SU-DHL-6 (cell line): ENCODE data around the gene PAIP2.

Source experiments
- H2AFZ ChIP-seq: fragments of 200-600 bp; sonication (generic); 2 replicates; pipeline ENCODE4 v1.6.1; 2014; ENCODE audit warnings: low read depth, mild to moderate bottlenecking, moderate library complexity, mixed read lengths, antibody characterized with exemption, low read length; ENCODE audit not compliant: severe bottlenecking
- H3F3A ChIP-seq: fragments of 200-600 bp; shearing (Covaris generic); 2 replicates; pipeline ENCODE4 v1.6.0; 2016; ENCODE audit warnings: antibody characterized with exemption, mild to moderate bottlenecking; ENCODE audit not compliant: insufficient read depth
- H3K27ac ChIP-seq: fragments of 200-600 bp; sonication (generic); 2 replicates; pipeline ENCODE4 v1.5.1; 2016; ENCODE audit warnings: low read depth, mild to moderate bottlenecking, low read length, moderate library complexity, mixed read lengths
- H3K27me3 ChIP-seq: fragments of 200-600 bp; sonication (generic), shearing (Covaris generic); 2 replicates; pipeline ENCODE4 v1.6.0; 2014; ENCODE audit warnings: mild to moderate bottlenecking, low read length
- H3K36me3 ChIP-seq: fragments of 200-600 bp; sonication (generic); 2 replicates; pipeline ENCODE4 v1.6.1; 2014; ENCODE audit warnings: mild to moderate bottlenecking, low read length, mixed read lengths
- H3K4me2 ChIP-seq: fragments of 300-600, 200-600 bp; shearing (Covaris generic), sonication (generic); 2 replicates; pipeline ENCODE4 v1.6.0; 2014; ENCODE audit warnings: low read length, low read depth, mild to moderate bottlenecking; ENCODE audit not compliant: poor library complexity, severe bottlenecking
- H3K4me3 ChIP-seq: fragments of 200-600 bp; sonication (generic); 2 replicates; pipeline ENCODE4 v1.5.1; 2014; ENCODE audit warnings: antibody characterized with exemption, low read length, mild to moderate bottlenecking, mixed read lengths; ENCODE audit not compliant: insufficient read depth, poor library complexity, severe bottlenecking
- H3K79me2 ChIP-seq: fragments of 200-600 bp; sonication (generic); 2 replicates; pipeline ENCODE4 v1.6.1; 2014; ENCODE audit warnings: mild to moderate bottlenecking, low read length, moderate library complexity; ENCODE audit not compliant: insufficient read depth
- H3K9ac ChIP-seq: fragments of 200-600 bp; sonication (generic); 2 replicates; pipeline ENCODE4 v1.7.0; 2014; ENCODE audit warnings: mild to moderate bottlenecking, low read length
- H3K9me2 ChIP-seq: fragments of 200-600 bp; sonication (generic); replicated peaks from 2 replicates; pipeline ENCODE4 v1.6.1; 2014; ENCODE audit warnings: low read length; ENCODE audit not compliant: insufficient read depth
- H3K9me3 ChIP-seq: fragments of 200-600 bp; sonication (generic); 2 replicates; pipeline ENCODE4 v1.6.1; 2014; ENCODE audit warnings: low read length, mixed read lengths; ENCODE audit not compliant: insufficient read depth
- H4K20me1 ChIP-seq: fragments of 200-600 bp; sonication (generic); 2 replicates; pipeline ENCODE4 v1.6.1; 2014; ENCODE audit warnings: low read depth, mild to moderate bottlenecking, antibody characterized with exemption, low read length, moderate library complexity, mixed read lengths
- CTCF ChIP-seq: fragments of 200-600 bp; sonication (generic); IDR thresholded peaks from one replicate; pipeline ENCODE4 v1.5.1; 2017; ENCODE audit warnings: antibody characterized with exemption, mild to moderate bottlenecking, low read length, moderate library complexity; ENCODE audit not compliant: insufficient read depth, poor library complexity, severe bottlenecking
- EZH2phosphoT487 ChIP-seq: fragments of 200-600 bp; sonication (generic), shearing (Covaris generic); conservative IDR thresholded peaks from 2 replicates; pipeline ENCODE4 v1.6.1; 2018; ENCODE audit warnings: mild to moderate bottlenecking, antibody characterized with exemption, low read length, moderate library complexity, mixed read lengths

PAIP2 gene

GRCh38 chr5:139416651-139417050 lies 75.0 kb downstream of the PAIP2 start:
- H3K79me2 ChIP-seq: no peaks in the 10 kb centered on the region

GRCh38 chr5:139417214-139417613 lies 75.6 kb downstream of the PAIP2 start:
- no peak overlapping the region for H3K9ac ChIP-seq
- H3K79me2 ChIP-seq: no peaks in the 10 kb centered on the region
- no peaks in the 10 kb centered on the region for H3K9me2 ChIP-seq
- no peaks in the 10 kb centered on the region for H4K20me1 ChIP-seq
- no peaks in the 10 kb centered on the region for H3K36me3 ChIP-seq
- H3K4me3 ChIP-seq: no peak overlapping the region
- no peaks in the 10 kb centered on the region for H3F3A ChIP-seq
- H3K27me3 ChIP-seq: no peaks in the 10 kb centered on the region
- TF ChIP-seq CTCF (no peak), EZH2phosphoT487 (no peak)
- H3K4me2 ChIP-seq: no peak overlapping the region
- no peak overlapping the region for H2AFZ ChIP-seq
- H3K9me3 ChIP-seq: no peaks in the 10 kb centered on the region
- no peak overlapping the region for H3K27ac ChIP-seq

More at GRCh38 chr5:139416651-139417050, 75.0 kb downstream of the PAIP2 start:
- no peak overlapping the region for H3K27ac ChIP-seq
- H3K36me3 ChIP-seq: no peaks in the 10 kb centered on the region
- H3K9ac ChIP-seq: no peak overlapping the region
- no peaks in the 10 kb centered on the region for H4K20me1 ChIP-seq
- TF ChIP-seq CTCF (no peak), EZH2phosphoT487 (no peak)
- no peak overlapping the region for H2AFZ ChIP-seq
- H3K9me2 ChIP-seq: no peaks in the 10 kb centered on the region
- no peak overlapping the region for H3K4me3 ChIP-seq
- H3F3A ChIP-seq: no peaks in the 10 kb centered on the region
- no peaks in the 10 kb centered on the region for H3K9me3 ChIP-seq
- no peak overlapping the region for H3K4me2 ChIP-seq
- no peaks in the 10 kb centered on the region for H3K27me3 ChIP-seq

DNA sequence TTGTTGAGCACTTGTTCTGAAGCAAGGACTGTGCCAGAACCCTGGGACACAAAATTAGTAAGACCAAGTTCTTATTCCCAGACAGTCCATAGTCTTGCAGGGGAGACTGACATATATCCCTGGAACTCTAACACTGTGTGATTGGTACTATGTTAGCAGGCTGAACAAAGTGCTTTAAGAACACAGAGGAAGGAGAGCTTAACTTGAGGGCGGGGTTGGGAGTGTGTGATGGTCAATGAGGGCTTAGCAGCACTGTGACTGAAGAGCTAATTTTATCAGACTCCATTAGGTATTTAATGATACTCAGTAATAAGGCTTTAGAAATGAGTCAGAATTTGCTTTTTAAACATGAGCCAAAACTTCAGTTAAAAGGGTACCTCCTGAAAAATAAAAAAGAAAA lies 77.1 kb downstream of the PAIP2 start:
- no peaks in the 10 kb centered on the region for H3K79me2 ChIP-seq
- H3F3A ChIP-seq: no peaks in the 10 kb centered on the region
- H4K20me1 ChIP-seq: no peaks in the 10 kb centered on the region
- no peaks in the 10 kb centered on the region for H3K36me3 ChIP-seq
- no peak overlapping the region for H3K27ac ChIP-seq
- no peaks in the 10 kb centered on the region for H3K9me2 ChIP-seq
- TF ChIP-seq EZH2phosphoT487 (no peak), CTCF (no peak)
- H3K4me2 ChIP-seq: no peak overlapping the region
- no peak overlapping the region for H3K4me3 ChIP-seq
- no peaks in the 10 kb centered on the region for H3K9me3 ChIP-seq
- no peaks in the 10 kb centered on the region for H3K27me3 ChIP-seq
- H2AFZ ChIP-seq: no peak overlapping the region
- no peak overlapping the region for H3K9ac ChIP-seq
